HG03432 (cell line): Measurements from ENCODE around the gene PLA2G2F.
"Not testable (repeated sequence)": the region's sequence is repeated elsewhere in the genome, so short reads cannot be mapped to it uniquely, and the experiment has no call there.

Experiments used
- ATAC-seq: cut with Tn5 transposase; IDR thresholded peaks from one replicate; pipeline ENCODE4 v1.9.1; 2021; ENCODE audit warnings: mild to moderate bottlenecking, moderate library complexity; ENCODE audit not compliant: unreplicated experiment

Gene PLA2G2F

GRCh38 chr1:20114021-20114648, 25.0 kb upstream of the PLA2G2F start:
- no peak for ATAC-seq

DNA sequence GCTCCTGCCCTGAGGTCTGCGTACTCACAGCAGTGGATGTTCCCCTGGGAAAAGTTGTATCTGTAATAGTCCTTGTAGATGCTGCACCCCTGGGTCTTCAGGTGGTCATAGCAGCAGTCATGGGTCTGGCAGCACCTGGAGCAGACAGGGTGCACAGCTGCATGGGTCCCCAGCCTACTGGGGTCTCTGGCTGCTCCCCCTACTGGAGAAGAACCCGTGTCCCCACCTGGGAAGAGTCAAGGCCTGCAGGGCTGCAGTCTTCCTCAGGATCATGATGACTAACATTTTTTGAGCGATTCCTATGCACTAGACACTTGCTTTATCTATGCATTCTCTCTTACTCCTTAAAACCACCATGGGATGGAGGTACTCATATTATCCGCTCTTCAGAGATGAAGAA, 23.6 kb upstream of the PLA2G2F start:
- ATAC-seq = no peak

GRCh38 chr1:20115916-20116315, 23.2 kb upstream of the PLA2G2F start:
- no peak for ATAC-seq

DNA sequence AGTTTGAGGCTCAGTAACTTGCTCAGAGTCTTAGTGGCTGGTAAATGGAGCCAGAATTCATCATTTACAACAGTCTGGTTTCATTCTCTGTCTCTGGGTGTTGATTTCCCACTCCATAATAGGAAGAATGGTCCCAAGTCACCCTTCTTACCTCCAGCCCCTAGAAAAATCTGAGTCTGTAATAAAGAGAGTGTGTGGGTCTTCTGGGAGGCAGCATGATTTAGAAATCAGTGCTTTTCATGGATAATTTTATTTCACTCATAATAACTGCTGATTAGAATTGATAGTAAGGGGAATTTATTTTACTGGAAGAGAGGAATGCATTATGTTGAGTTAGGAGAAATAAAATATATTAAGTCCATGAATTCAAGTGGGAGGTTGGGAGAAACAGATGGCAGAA, 21.9 kb upstream of the PLA2G2F start:
- ATAC-seq = no peak

GRCh38 chr1:20119347-20119746, 19.8 kb upstream of the PLA2G2F start, which contains the start of gene PLA2G2D:
Gene PLA2G2D, minus strand, starts transcription at chr1:20119536. Its CDS starts 38 bp downstream, at chr1:20119498.
- no peak for ATAC-seq

DNA sequence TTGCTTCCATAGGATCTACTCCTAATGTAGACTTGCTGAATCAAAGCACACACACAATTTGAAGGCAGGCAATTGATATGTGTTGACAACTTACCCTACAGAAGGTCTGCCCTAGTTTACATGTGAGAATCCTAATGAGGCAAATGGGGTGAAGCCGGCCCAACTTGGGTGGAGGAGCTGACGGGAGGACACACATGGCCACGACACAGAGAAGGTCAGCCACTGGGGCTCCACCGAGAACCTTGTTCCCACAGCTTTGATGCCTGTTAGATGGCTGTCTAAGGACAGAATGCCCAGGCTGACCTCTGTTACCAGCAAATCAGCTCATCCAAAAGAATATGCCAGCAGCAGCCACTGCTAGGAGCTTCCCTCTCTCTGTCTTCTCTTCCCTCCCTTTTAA, 18.3 kb upstream of the PLA2G2F start:
- ATAC-seq = no peak

GRCh38 chr1:20123722-20124455, 15.2 kb upstream of the PLA2G2F start:
- no peak for ATAC-seq

- ATAC-seq = no peak
These were observed 14.6 kb upstream of the PLA2G2F start for GRCh38 chr1:20124456-20125057.

- ATAC-seq = no peak
These were observed 14.0 kb upstream of the PLA2G2F start for GRCh38 chr1:20125100-20125499.

- ATAC-seq = no peak
These were observed 12.9 kb upstream of the PLA2G2F start for GRCh38 chr1:20126041-20126805.

GRCh38 chr1:20126806-20127440, 12.2 kb upstream of the PLA2G2F start:
- no peak for ATAC-seq

GRCh38 chr1:20130518-20130917, 8.6 kb upstream of the PLA2G2F start:
- not testable (repeated sequence) for ATAC-seq

DNA sequence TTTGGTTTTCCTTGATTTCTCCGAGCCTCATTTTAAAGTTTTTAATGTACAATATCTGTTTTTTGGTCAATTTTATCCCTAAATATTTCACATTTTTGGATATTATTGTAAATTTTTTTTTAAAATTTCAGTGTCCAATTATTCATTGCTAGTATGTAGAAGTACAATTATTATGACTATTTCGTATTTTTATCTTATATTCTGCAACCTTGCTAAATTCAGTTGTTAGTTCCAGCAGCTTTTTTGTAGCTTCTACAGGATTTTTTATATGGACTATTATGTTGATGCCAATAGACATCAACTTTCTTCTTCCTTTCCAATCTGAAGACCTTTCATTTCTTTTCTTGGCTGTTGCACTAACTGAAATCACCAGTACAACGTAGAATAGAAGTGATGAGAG, 4.1 kb upstream of the PLA2G2F start:
- ATAC-seq = no peak

DNA sequence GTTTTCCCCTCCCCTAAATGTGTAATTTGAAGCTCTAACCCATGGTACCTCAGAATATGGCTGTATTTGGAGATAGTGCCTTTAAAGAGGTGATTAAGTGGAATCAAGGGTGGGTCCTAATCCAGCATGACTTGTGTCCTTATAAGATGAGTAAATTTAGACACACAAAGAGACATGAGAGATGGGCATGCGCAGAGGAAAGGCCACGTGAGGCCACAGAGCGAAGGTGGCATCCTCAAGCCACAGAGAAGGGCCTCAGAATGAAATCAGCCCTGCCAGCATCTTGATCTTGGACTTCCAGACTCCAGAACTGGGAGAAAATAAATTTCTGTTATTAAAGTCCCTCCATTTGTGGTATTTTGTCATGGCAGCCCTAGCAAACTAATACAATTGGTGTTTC, 2.9 kb upstream of the PLA2G2F start:
- ATAC-seq = no peak

DNA sequence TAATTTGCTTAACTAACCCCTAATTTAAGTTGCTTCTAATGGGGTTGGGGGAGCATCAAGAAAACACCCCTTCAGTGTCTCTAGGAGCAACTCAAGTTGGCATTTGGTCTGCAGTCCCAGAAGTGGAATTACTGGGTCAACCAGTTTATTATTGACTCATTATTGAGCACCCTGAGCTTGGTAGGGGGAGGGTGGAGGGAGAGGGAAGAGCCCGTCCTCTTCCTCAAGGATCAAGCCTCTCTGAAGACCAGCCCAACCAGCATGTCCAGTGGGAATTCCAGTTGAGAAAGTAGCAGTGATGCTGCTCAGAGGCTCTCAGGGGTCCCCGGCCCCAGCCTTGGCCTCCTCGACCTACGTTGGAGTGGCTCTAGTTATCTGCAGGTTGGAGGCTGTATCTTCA, 2.1 kb upstream of the PLA2G2F start:
- ATAC-seq = no peak

GRCh38 chr1:20137604-20138003, 1.5 kb upstream of the PLA2G2F start:
- no peak for ATAC-seq

- ATAC-seq = no peak
These were observed 777 bp upstream of the PLA2G2F start for GRCh38 chr1:20138346-20138745.

- no peak for ATAC-seq
These were observed 871 bp downstream of the PLA2G2F start for GRCh38 chr1:20139776-20140612.

- ATAC-seq = no peak
These were observed 1.9 kb downstream of the PLA2G2F start for GRCh38 chr1:20141001-20141400.

GRCh38 chr1:20141466-20141865, 2.3 kb downstream of the PLA2G2F start:
- no peak for ATAC-seq
